HCT116 (cell line): ENCODE measurements around the gene SLC24A3. TPM values are rescaled to one million over a fixed set of nuclear protein-coding genes. Genes with fewer than 3 reads are reported as not detected.

Experiments used
- ATAC-seq: fragments of 200-7000 bp; cut with Tn5 transposase; 2 replicates; pipeline ENCODE4 v1.9.1; 2020; ENCODE audit warnings: mild to moderate bottlenecking, moderate library complexity
- BruUV-seq: library from RNA; stranded (reverse); fragments of 400-500 nt; replicated peaks from 2 replicates; lab custom pipeline; 2021; lab: Mats Ljungman, UMichigan
- CTCF ChIA-PET: fragments of 300-600 bp; sonication (Branson Sonifier 250); formaldehyde crosslinking; loops from one replicate; lab custom pipeline; 2021; ENCODE audit warnings: antibody characterized with exemption; lab: Charles Lee
- POLR2A ChIA-PET: fragments of 300-600, 350-600 bp; sonication (Branson Sonifier 250); formaldehyde crosslinking; loops from one replicate; lab custom pipeline; 2021; ENCODE audit warnings: antibody characterized with exemption; lab: Charles Lee
- RAD21 ChIA-PET, 2 experiments: fragments of 300-600 bp; sonication (Branson Sonifier 250); formaldehyde crosslinking; loops; one replicate each; lab custom pipeline; 2023; ENCODE audit warnings: low total read pairs in 2 of 2; ENCODE audit not compliant: uncharacterized antibody in 2 of 2, unreplicated experiment in 2 of 2, low non-redundant PET in 1 of 2; lab: Charles Lee
- DNase-seq: peaks from one replicate; pipeline ENCODE4 v3.0.0-alpha.2; 2010; ENCODE audit warnings: low read depth, low spot score
- H2AFZ ChIP-seq: fragments of 200-600 bp; shearing (Covaris generic), sonication (generic); 2 replicates; pipeline ENCODE4 v1.6.1; 2017; ENCODE audit warnings: low read depth, mixed run types, mixed read lengths, antibody characterized with exemption, low read length; ENCODE audit not compliant: poor library complexity, severe bottlenecking
- H3K27ac ChIP-seq: 2 replicates; pipeline ENCODE4 v1.5.1; 2012; ENCODE audit warnings: low read depth, low read length
- H3K27me3 ChIP-seq: fragments of 200-600 bp; sonication (generic); 2 replicates; pipeline ENCODE4 v1.6.1; 2016; ENCODE audit warnings: mixed run types, low read length, mixed read lengths; ENCODE audit not compliant: insufficient read depth
- H3K36me3 ChIP-seq, 2 experiments: fragments of 200-500 bp in 1 of 2; fragments of 200-600 bp in 1 of 2; sonication (Bioruptor generic) in 1 of 2; sonication (generic) in 1 of 2; 2 replicates each; pipeline versions ENCODE4 v1.5.1 to v1.6.1; 2014 to 2016; ENCODE audit warnings: low read length in 2 of 2, inconsistent platforms in 1 of 2, mixed read lengths in 1 of 2, mixed run types in 1 of 2; ENCODE audit not compliant: insufficient read depth in 2 of 2, control insufficient read depth in 1 of 2
- H3K4me1 ChIP-seq, 2 experiments: fragments of 200-600 bp in 1 of 2; sonication (generic) in 1 of 2; 2 replicates each; pipeline versions ENCODE4 v1.5.1 to v1.6.1; 2012 to 2017; ENCODE audit warnings: low read length in 2 of 2, inconsistent platforms in 1 of 2, mild to moderate bottlenecking in 1 of 2, mixed read lengths in 1 of 2, mixed run types in 1 of 2, moderate library complexity in 1 of 2; ENCODE audit not compliant: insufficient read depth in 2 of 2, control insufficient read depth in 1 of 2
- H3K4me2 ChIP-seq: fragments of 200-600 bp; sonication (generic); 2 replicates; pipeline ENCODE4 v1.6.1; 2017; ENCODE audit warnings: mixed run types, low read length, mixed read lengths
- H3K4me3 ChIP-seq, 2 experiments: fragments of 200-600 bp in 1 of 2; sonication (generic) in 1 of 2; replicated peaks in 1 of 2; 2 replicates each; pipeline ENCODE4 v1.5.1; 2011 to 2016; ENCODE audit warnings: low read length in 2 of 2, control low read depth in 1 of 2, low read depth in 1 of 2, mild to moderate bottlenecking in 1 of 2, mixed read lengths in 1 of 2, mixed run types in 1 of 2
- H3K79me2 ChIP-seq: fragments of 200-600 bp; sonication (generic); 2 replicates; pipeline ENCODE4 v1.6.1; 2017; ENCODE audit warnings: mild to moderate bottlenecking, mixed run types, low read length, moderate library complexity, mixed read lengths; ENCODE audit not compliant: insufficient read depth
- H3K9ac ChIP-seq: fragments of 200-600 bp; sonication (generic); 2 replicates; pipeline ENCODE4 v1.6.1; 2016; ENCODE audit warnings: low read length, mixed read lengths
- H3K9me2 ChIP-seq: fragments of 200-600 bp; sonication (generic), shearing (Covaris generic); 2 replicates; pipeline ENCODE4 v1.6.1; 2017; ENCODE audit warnings: mixed run types, mild to moderate bottlenecking, moderate library complexity; ENCODE audit not compliant: insufficient read depth
- H3K9me3 ChIP-seq, 2 experiments: fragments of 200-500 bp in 1 of 2; fragments of 200-600 bp in 1 of 2; sonication (Bioruptor generic) in 1 of 2; sonication (generic) in 1 of 2; 2 replicates each; pipeline ENCODE4 v1.6.1; 2014 to 2017; ENCODE audit warnings: low read length in 2 of 2, mixed read lengths in 2 of 2, inconsistent platforms in 1 of 2, low read depth in 1 of 2, mild to moderate bottlenecking in 1 of 2, mixed run types in 1 of 2, moderate library complexity in 1 of 2; ENCODE audit not compliant: control insufficient read depth in 1 of 2, insufficient read depth in 1 of 2
- H4K20me1 ChIP-seq: fragments of 200-600 bp; sonication (generic), shearing (Covaris generic); 2 replicates; pipeline ENCODE4 v1.6.1; 2017; ENCODE audit warnings: mixed run types, mild to moderate bottlenecking, moderate library complexity; ENCODE audit not compliant: insufficient read depth
- JUND ChIP-seq: IDR thresholded peaks from 2 replicates; pipeline ENCODE4 v1.6.1; 2012
- POLR2A ChIP-seq: IDR thresholded peaks from 2 replicates; pipeline ENCODE4 v1.7.0; 2011; ENCODE audit warnings: borderline replicate concordance; ENCODE audit not compliant: insufficient read depth, insufficient read length; ENCODE audit errors: extremely low read depth
- RAD21 ChIP-seq: IDR thresholded peaks from 2 replicates; pipeline ENCODE4 v1.6.1; 2012; ENCODE audit warnings: low read depth, mild to moderate bottlenecking
- SP1 ChIP-seq: IDR thresholded peaks from 2 replicates; pipeline ENCODE4 v1.6.1; 2012; ENCODE audit warnings: low read depth
- SRF ChIP-seq: IDR thresholded peaks from 2 replicates; pipeline ENCODE4 v1.6.1; 2012; ENCODE audit warnings: low read depth
- YY1 ChIP-seq: IDR thresholded peaks from 2 replicates; pipeline ENCODE4 v1.6.1; 2011; ENCODE audit warnings: low read length, low read depth, moderate library complexity, mild to moderate bottlenecking; ENCODE audit not compliant: insufficient replicate concordance; ENCODE audit errors: extremely low read depth
- ZBTB33 ChIP-seq: IDR thresholded peaks from 2 replicates; pipeline ENCODE4 v1.6.1; 2011; ENCODE audit warnings: mild to moderate bottlenecking, low read length, moderate library complexity; ENCODE audit not compliant: insufficient replicate concordance; ENCODE audit errors: extremely low read depth
- ZFX ChIP-seq: fragments of 450-650 bp; IDR thresholded peaks from 2 replicates; pipeline ENCODE4 v1.6.1; 2017
- intact Hi-C: fragments of 100-400 bp; cut with micrococcal nuclease; formaldehyde crosslinking; loops from 2 replicates; pipeline ENCODE4 v1.10.0; 2022
- total RNA-seq: library from RNA; stranded (reverse); gene quantifications from one replicate; pipeline ENCODE4 v1.2.1, GENCODE V29; 2021; ENCODE audit not compliant: unreplicated experiment
- TF ChIP-seq, protein P1 (sequence below): IDR thresholded peaks from 2 replicates; pipeline ENCODE4 v1.6.1; 2012
- TF ChIP-seq, protein P2 (sequence below): IDR thresholded peaks from 2 replicates; pipeline ENCODE4 v1.6.1; 2012

SLC24A3 gene
- total RNA-seq, 1 experiment from 2014 or later, result not detected

DNA sequence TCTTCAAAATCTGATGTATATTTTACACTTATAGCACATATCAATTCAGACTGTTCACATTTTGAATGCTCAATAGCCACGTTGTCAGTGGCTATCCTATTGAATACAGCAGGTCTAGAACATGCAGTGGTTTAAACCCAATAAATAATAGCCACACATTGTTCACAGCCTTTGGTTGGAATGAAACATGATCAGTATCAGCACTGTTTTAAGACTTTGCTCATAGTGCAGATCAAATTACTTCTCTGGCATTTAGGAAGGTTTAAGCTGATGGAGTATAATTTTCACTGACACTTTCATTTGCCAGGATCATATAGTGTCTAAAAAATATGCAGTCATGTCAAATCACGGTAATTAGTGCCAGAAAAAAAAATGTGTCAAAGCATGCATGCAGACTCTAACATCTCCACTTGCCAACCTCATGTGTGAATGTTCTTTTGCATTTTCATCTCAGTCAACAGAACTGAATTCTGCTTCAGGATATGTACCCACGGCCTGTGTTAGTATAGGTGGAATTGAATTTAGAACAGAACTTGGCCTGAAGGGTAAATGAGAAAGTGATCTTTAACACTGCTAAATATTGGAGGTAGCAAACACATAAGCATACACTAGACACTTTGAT is 184.1 kb downstream of the SLC24A3 start:
- BruUV-seq, result no TSS peak
- H3K36me3 ChIP-seq, result no peaks in the 10 kb centered on the region
- H2AFZ ChIP-seq, result no peak overlapping the region
- CTCF ChIA-PET, result no interaction called here
- H3K4me2 ChIP-seq, result no peak overlapping the region
- intact Hi-C loops, result no loop called here
- DNase-seq (no peak), ATAC-seq (no peak)
- no peaks in the 10 kb centered on the region for H3K79me2 ChIP-seq
- H3K4me3 ChIP-seq, result no peak overlapping the region
- H3K9me3 ChIP-seq, result peaks cover 0 to 13% of the 10 kb centered on the region in 2 experiments; a peak in 2 of 4 replicates
- RAD21 ChIA-PET, result no interaction called here
- TF ChIP-seq ZBTB33 (no peak), ZFX (no peak), SRF (no peak), YY1 (no peak), RAD21 (no peak), JUND (no peak), SP1 (no peak), POLR2A (no peak)
- TF ChIP-seq, protein P1, sequence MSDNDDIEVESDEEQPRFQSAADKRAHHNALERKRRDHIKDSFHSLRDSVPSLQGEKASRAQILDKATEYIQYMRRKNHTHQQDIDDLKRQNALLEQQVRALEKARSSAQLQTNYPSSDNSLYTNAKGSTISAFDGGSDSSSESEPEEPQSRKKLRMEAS, result no peak
- TF ChIP-seq, protein P2, sequence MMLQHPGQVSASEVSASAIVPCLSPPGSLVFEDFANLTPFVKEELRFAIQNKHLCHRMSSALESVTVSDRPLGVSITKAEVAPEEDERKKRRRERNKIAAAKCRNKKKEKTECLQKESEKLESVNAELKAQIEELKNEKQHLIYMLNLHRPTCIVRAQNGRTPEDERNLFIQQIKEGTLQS, result no peak
- no peak overlapping the region for H3K27ac ChIP-seq
- POLR2A ChIA-PET, result no interaction called here
- no peaks in the 10 kb centered on the region for H3K27me3 ChIP-seq
- H3K4me1 ChIP-seq, result no peaks in the 10 kb centered on the region
- no peaks in the 10 kb centered on the region for H4K20me1 ChIP-seq
- H3K9me2 ChIP-seq, result no peaks in the 10 kb centered on the region
- no peak overlapping the region for H3K9ac ChIP-seq
